Ishikawa (cell line): ENCODE measurements around the gene CCNJL.

ENCODE experiments used
- CEBPB ChIP-seq: IDR thresholded peaks from 2 replicates; pipeline ENCODE4 v1.6.1; 2012
- CREB1 ChIP-seq: IDR thresholded peaks from 2 replicates; pipeline ENCODE4 v1.6.1; 2012; ENCODE audit warnings: low read depth
- EGR1 ChIP-seq: IDR thresholded peaks from 2 replicates; pipeline ENCODE4 v1.6.1; 2012
- EP300 ChIP-seq: IDR thresholded peaks from 2 replicates; pipeline ENCODE4 v1.6.1; 2012; ENCODE audit warnings: borderline replicate concordance
- FOXM1 ChIP-seq: IDR thresholded peaks from 2 replicates; pipeline ENCODE4 v1.6.1; 2012; ENCODE audit warnings: low read depth, borderline replicate concordance
- MAX ChIP-seq: IDR thresholded peaks from 2 replicates; pipeline ENCODE4 v1.6.1; 2012
- NFIC ChIP-seq: IDR thresholded peaks from 2 replicates; pipeline ENCODE4 v1.6.1; 2012
- RAD21 ChIP-seq: IDR thresholded peaks from 2 replicates; pipeline ENCODE4 v1.6.1; 2012; ENCODE audit warnings: low read depth
- TAF1 ChIP-seq: IDR thresholded peaks from 2 replicates; pipeline ENCODE4 v1.6.1; 2012; ENCODE audit warnings: low read depth, mild to moderate bottlenecking
- TCF12 ChIP-seq: IDR thresholded peaks from 2 replicates; pipeline ENCODE4 v1.6.1; 2012; ENCODE audit warnings: low read depth
- TEAD4 ChIP-seq: IDR thresholded peaks from 2 replicates; pipeline ENCODE4 v1.6.1; 2012
- USF1 ChIP-seq: IDR thresholded peaks from 2 replicates; pipeline ENCODE4 v1.6.1; 2012
- YY1 ChIP-seq: IDR thresholded peaks from 2 replicates; pipeline ENCODE4 v1.6.1; 2012; ENCODE audit warnings: low read depth
- ZBTB7A ChIP-seq: IDR thresholded peaks from 2 replicates; pipeline ENCODE4 v1.6.1; 2012; ENCODE audit warnings: low read depth
- TF ChIP-seq, protein P1 (sequence below): IDR thresholded peaks from 2 replicates; pipeline ENCODE4 v1.6.1; 2012; ENCODE audit warnings: low read depth, mild to moderate bottlenecking

The CCNJL gene

GRCh38 chr5:160311491-160312133, 752 bp downstream of the CCNJL start:
- TF ChIP-seq CEBPB (no peak), USF1 (no peak), YY1 (no peak), TCF12 (no peak), EGR1 (no peak), NFIC (no peak), EP300 (no peak), CREB1 (no peak), FOXM1 (no peak), TEAD4 (no peak), RAD21 (no peak), TAF1 (no peak), MAX (no peak), ZBTB7A (no peak)
- TF ChIP-seq, protein P1, sequence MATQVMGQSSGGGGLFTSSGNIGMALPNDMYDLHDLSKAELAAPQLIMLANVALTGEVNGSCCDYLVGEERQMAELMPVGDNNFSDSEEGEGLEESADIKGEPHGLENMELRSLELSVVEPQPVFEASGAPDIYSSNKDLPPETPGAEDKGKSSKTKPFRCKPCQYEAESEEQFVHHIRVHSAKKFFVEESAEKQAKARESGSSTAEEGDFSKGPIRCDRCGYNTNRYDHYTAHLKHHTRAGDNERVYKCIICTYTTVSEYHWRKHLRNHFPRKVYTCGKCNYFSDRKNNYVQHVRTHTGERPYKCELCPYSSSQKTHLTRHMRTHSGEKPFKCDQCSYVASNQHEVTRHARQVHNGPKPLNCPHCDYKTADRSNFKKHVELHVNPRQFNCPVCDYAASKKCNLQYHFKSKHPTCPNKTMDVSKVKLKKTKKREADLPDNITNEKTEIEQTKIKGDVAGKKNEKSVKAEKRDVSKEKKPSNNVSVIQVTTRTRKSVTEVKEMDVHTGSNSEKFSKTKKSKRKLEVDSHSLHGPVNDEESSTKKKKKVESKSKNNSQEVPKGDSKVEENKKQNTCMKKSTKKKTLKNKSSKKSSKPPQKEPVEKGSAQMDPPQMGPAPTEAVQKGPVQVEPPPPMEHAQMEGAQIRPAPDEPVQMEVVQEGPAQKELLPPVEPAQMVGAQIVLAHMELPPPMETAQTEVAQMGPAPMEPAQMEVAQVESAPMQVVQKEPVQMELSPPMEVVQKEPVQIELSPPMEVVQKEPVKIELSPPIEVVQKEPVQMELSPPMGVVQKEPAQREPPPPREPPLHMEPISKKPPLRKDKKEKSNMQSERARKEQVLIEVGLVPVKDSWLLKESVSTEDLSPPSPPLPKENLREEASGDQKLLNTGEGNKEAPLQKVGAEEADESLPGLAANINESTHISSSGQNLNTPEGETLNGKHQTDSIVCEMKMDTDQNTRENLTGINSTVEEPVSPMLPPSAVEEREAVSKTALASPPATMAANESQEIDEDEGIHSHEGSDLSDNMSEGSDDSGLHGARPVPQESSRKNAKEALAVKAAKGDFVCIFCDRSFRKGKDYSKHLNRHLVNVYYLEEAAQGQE = no peak

- TF ChIP-seq ZBTB7A = no peak
- no peak for TF ChIP-seq TCF12
- TF ChIP-seq CEBPB = no peak
- no peak for TF ChIP-seq EP300
- TF ChIP-seq CREB1 = no peak
- no peak for TF ChIP-seq YY1
- no peak for TF ChIP-seq TAF1
- no peak for TF ChIP-seq TEAD4
- no peak for TF ChIP-seq FOXM1
- TF ChIP-seq RAD21 = no peak
- no peak for TF ChIP-seq MAX
- TF ChIP-seq NFIC = no peak
- no peak for TF ChIP-seq USF1
Observed at GRCh38 chr5:160310552-160311295, 1.6 kb downstream of the CCNJL start.

- TF ChIP-seq FOXM1 = no peak
- TF ChIP-seq, protein P1 = no peak
- TF ChIP-seq CEBPB = no peak
- no peak for TF ChIP-seq TEAD4
- TF ChIP-seq TCF12 = no peak
- no peak for TF ChIP-seq MAX
- no peak for TF ChIP-seq YY1
- TF ChIP-seq RAD21 = no peak
Observed at GRCh38 chr5:160310140-160310539, 2.2 kb downstream of the CCNJL start.

- TF ChIP-seq, protein P1 = no peak
- TF ChIP-seq FOXM1 = no peak
- TF ChIP-seq EGR1 = no peak
- TF ChIP-seq USF1 = no peak
- TF ChIP-seq YY1 = no peak
- TF ChIP-seq TCF12 = no peak
- no peak for TF ChIP-seq ZBTB7A
- no peak for TF ChIP-seq RAD21
- no peak for TF ChIP-seq MAX
- no peak for TF ChIP-seq NFIC
- no peak for TF ChIP-seq EP300
Observed at GRCh38 chr5:160306696-160307095, 5.7 kb downstream of the CCNJL start.
